Breast epithelium (tissue), 4 donors: ENCODE results near the gene PLAC1. TPM values are rescaled to one million over a fixed set of nuclear protein-coding genes. Genes with fewer than 3 reads are reported as not detected.

ENCODE experiments used
- DNase-seq, 2 donors: peaks; one replicate each; pipeline ENCODE4 v3.0.0-alpha.2; 2019; ENCODE audit warnings: low spot score in 2 of 2
- H3K27ac ChIP-seq, 2 donors: fragments of 200-600 bp; sonication (generic) in 1 of 2; one replicate each; pipeline ENCODE4 v1.5.1; 2016 to 2019; ENCODE audit warnings: mild to moderate bottlenecking in 1 of 2
- H3K27me3 ChIP-seq, 2 donors: fragments of 200-600 bp; sonication (generic) in 1 of 2; one replicate each; pipeline versions ENCODE4 v1.5.1 to v1.6.0; 2017 to 2019; ENCODE audit warnings: control low read depth in 1 of 2, mild to moderate bottlenecking in 1 of 2
- H3K36me3 ChIP-seq: fragments of 200-600 bp; one replicate; pipeline ENCODE4 v1.5.1; 2019
- H3K4me1 ChIP-seq, 2 donors: fragments of 200-600 bp; sonication (generic); one replicate each; pipeline ENCODE4 v1.5.1; 2016 to 2019; ENCODE audit warnings: control low read depth in 1 of 2
- H3K4me3 ChIP-seq, 3 donors: fragments of 200-600 bp; sonication (generic); 1 replicate in 2 of 3; 2 replicates in 1 of 3; pipeline ENCODE4 v1.5.1; 2016 to 2019; ENCODE audit warnings: mild to moderate bottlenecking in 3 of 3, moderate library complexity in 2 of 3
- H3K9me3 ChIP-seq, 2 donors: fragments of 200-600 bp; sonication (generic) in 1 of 2; one replicate each; pipeline ENCODE4 v1.5.1; 2016 to 2019; ENCODE audit warnings: control low read depth in 1 of 2
- POLR2A ChIP-seq: fragments of 450-650 bp; IDR thresholded peaks from one replicate; pipeline ENCODE4 v1.6.1; 2016; ENCODE audit warnings: antibody characterized with exemption, mild to moderate bottlenecking, moderate library complexity
- POLR2AphosphoS5 ChIP-seq, 3 donors: sonication (generic); formaldehyde crosslinking; IDR thresholded peaks; one replicate each; pipeline ENCODE4 v1.6.1; 2017; ENCODE audit warnings: antibody characterized with exemption in 3 of 3
- intact Hi-C: fragments of 100-400 bp; cut with DNase I; formaldehyde crosslinking; loops from one replicate; pipeline ENCODE4 v1.15.1; 2023; ENCODE audit warnings: low total_unique reads
- total RNA-seq, 3 donors: library from RNA; depleted of rRNA; stranded (reverse); fragments of >200 nt; gene quantifications; one replicate each; pipeline ENCODE4 v1.1.0, GENCODE V29; 2016
- TF ChIP-seq, protein P1 (sequence below), 3 donors: fragments of 450-650 bp; IDR thresholded peaks; one replicate each; pipeline ENCODE4 v1.5.1; 2016 to 2017; ENCODE audit warnings: antibody characterized with exemption in 3 of 3, mild to moderate bottlenecking in 3 of 3, moderate library complexity in 3 of 3

Gene PLAC1
- total RNA-seq, 3 donors from 2014 or later: not detected

DNA sequence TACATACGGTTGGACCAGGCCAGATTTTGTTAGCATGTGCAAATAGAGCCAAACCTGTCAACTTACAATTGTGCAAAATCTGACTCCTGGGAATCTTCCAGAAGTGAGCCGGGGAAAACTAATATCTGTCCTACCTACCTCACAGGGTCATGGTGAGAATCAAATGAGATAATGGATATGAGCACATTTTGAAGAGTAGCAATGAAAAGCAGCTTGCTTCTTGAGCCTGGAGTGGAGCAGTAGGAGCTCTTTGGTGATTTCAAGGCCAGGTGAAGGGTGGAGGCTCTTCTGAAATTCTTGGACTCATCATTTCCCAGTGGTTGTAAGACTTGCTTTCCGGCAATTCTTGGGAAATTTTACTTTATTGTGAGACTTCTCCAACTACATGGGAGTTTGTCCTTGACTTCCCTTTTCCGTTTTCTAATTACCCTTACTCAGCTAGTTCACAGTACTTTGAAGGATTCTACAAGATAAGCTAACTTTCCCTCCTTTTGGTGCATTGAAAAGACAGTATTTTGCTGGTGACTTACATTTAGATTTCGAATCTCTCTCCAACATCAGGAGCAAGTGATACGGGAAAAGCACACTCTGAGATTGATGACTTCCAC, 12.2 kb downstream of the PLAC1 start:
- H3K4me1 ChIP-seq: no peaks in the 10 kb centered on the region
- intact Hi-C loops: no loop called here
- no peak for DNase-seq

DNA sequence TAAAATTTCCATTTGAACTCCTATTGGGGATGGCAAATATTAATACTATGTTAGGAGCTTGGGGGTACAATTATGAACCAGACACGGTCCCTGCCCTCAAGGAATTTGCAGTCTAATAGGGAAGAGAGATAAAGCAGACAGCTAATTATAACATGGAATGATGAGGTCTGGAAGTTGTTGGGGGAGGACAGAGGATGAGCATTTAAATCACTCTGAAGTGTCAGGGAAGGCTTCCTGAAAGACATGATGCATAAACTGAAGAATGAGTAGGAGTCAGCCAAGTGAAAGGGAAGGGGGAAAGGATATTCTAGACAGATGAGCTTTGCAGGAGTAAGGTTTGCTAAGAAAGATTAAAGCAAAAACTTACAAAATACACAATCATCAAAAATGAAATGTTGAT, 15.9 kb downstream of the PLAC1 start:
- no peak overlapping the region for H3K4me3 ChIP-seq
- intact Hi-C loops: no loop called here
- peaks cover 0 to 57% of the 10 kb centered on the region in 2 donors for H3K27me3 ChIP-seq
- no peak for DNase-seq
- no peaks in the 10 kb centered on the region for H3K36me3 ChIP-seq
- TF ChIP-seq, protein P1, sequence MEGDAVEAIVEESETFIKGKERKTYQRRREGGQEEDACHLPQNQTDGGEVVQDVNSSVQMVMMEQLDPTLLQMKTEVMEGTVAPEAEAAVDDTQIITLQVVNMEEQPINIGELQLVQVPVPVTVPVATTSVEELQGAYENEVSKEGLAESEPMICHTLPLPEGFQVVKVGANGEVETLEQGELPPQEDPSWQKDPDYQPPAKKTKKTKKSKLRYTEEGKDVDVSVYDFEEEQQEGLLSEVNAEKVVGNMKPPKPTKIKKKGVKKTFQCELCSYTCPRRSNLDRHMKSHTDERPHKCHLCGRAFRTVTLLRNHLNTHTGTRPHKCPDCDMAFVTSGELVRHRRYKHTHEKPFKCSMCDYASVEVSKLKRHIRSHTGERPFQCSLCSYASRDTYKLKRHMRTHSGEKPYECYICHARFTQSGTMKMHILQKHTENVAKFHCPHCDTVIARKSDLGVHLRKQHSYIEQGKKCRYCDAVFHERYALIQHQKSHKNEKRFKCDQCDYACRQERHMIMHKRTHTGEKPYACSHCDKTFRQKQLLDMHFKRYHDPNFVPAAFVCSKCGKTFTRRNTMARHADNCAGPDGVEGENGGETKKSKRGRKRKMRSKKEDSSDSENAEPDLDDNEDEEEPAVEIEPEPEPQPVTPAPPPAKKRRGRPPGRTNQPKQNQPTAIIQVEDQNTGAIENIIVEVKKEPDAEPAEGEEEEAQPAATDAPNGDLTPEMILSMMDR (IDR thresholded peaks at IDR 0.05): no peak
- H3K27ac ChIP-seq: no peak overlapping the region
- H3K9me3 ChIP-seq: no peaks in the 10 kb centered on the region
- no peaks in the 10 kb centered on the region for H3K4me1 ChIP-seq

More for the DNA sequence above, 12.2 kb downstream of the PLAC1 start:
- no peaks in the 10 kb centered on the region for H3K9me3 ChIP-seq
- H3K4me3 ChIP-seq: no peak overlapping the region
- H3K27ac ChIP-seq: no peak overlapping the region
- H3K27me3 ChIP-seq: peaks cover 0 to 57% of the 10 kb centered on the region in 2 donors
- no peaks in the 10 kb centered on the region for H3K36me3 ChIP-seq
- TF ChIP-seq, protein P1 (IDR thresholded peaks at IDR 0.05): no peak

DNA sequence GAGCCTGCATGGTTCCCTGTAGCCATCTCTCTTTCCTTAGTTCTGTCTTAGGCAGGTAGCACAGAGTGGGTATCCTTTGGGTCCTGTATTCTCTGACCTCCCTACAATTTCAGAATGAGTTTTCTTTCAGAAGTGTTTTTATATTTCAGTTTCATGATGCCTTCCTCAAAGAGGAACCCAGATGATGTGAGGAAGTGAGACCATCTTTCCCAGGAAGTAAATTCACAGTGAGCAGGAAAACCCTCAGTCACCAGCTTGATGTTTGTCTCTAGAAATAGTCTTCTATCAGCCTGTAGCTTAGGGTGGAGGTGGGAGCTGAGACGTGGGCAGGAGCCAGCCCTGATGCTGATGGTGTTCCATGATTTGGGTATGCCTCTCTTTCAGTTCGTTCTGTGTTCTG, 16.9 kb downstream of the PLAC1 start:
- no peak overlapping the region for H3K4me3 ChIP-seq
- no peaks in the 10 kb centered on the region for H3K36me3 ChIP-seq
- intact Hi-C loops: no loop called here
- H3K9me3 ChIP-seq: no peaks in the 10 kb centered on the region
- TF ChIP-seq, protein P1 (IDR thresholded peaks at IDR 0.05): no peak
- TF ChIP-seq POLR2A (no peak), POLR2AphosphoS5 (IDR thresholded peaks at IDR 0.05) (no peak)
- no peak for DNase-seq
- no peak overlapping the region for H3K27ac ChIP-seq
- no peaks in the 10 kb centered on the region for H3K4me1 ChIP-seq
- peaks cover 0 to 53% of the 10 kb centered on the region in 2 donors for H3K27me3 ChIP-seq

DNA sequence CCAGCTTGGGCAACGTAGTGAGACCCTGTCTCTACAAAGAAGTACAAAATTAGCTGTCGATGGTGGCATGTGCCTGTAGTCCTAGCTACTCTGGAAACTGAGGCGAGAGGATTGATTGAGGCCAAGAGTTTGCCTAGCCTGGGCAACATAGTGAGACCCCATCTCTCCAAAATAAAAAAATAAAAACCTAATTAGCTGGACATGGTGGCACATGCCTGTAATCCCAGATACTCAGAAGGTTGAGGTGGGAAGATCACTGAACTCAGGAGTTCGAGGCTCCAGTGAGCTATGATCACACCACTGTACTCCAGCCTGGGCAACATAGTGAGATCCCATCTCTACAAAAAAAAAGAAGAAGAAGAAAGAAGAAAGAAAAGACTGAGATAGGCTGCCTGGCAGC, 17.4 kb downstream of the PLAC1 start:
- H3K27ac ChIP-seq: no peak overlapping the region
- H3K27me3 ChIP-seq: peaks cover 0 to 53% of the 10 kb centered on the region in 2 donors
- no peaks in the 10 kb centered on the region for H3K36me3 ChIP-seq
- DNase-seq: no peak
- no peaks in the 10 kb centered on the region for H3K9me3 ChIP-seq
- H3K4me3 ChIP-seq: no peak overlapping the region
- intact Hi-C loops: no loop called here
- TF ChIP-seq POLR2AphosphoS5 (IDR thresholded peaks at IDR 0.05) (no peak), POLR2A (no peak)
- TF ChIP-seq, protein P1 (IDR thresholded peaks at IDR 0.05): no peak
- no peaks in the 10 kb centered on the region for H3K4me1 ChIP-seq

DNA sequence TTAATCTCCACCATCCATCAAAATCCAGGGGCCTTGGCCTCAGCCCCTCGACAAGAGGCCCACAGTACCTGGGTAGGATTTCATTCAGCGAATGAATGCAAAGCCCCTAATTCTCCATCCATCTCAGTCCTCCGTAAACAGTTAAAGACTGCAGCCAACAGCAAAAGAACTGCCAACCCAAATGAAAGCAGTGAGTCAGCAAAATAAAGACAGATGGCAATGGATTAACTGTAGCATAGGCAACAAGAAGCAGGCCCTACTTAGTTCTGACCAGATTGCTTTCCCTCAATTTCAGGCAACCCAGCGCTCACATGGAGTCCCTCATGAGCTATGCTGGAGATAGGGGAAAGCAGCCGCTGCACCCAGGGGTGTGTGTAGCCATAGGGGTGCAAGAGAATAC, 21.4 kb downstream of the PLAC1 start:
- no peaks in the 10 kb centered on the region for H3K4me1 ChIP-seq
- TF ChIP-seq POLR2AphosphoS5 (IDR thresholded peaks at IDR 0.05) (no peak), POLR2A (no peak)
- TF ChIP-seq, protein P1 (IDR thresholded peaks at IDR 0.05): no peak
- no peak overlapping the region for H3K4me3 ChIP-seq
- H3K27me3 ChIP-seq: peaks cover 0 to 64% of the 10 kb centered on the region in 2 donors
- H3K9me3 ChIP-seq: no peaks in the 10 kb centered on the region
- intact Hi-C loops: no loop called here
- H3K27ac ChIP-seq: no peak overlapping the region
- no peak for DNase-seq
- no peaks in the 10 kb centered on the region for H3K36me3 ChIP-seq
